Activated CD8-positive, alpha-beta T cell treated with anti-CD3 and anti-CD28 coated beads for 36 hours (primary cell): Measurements from ENCODE around the gene WDR5. TPM values are rescaled to one million over a fixed set of nuclear protein-coding genes. Genes with fewer than 3 reads are reported as not detected.
A peak's percentile ranks its signal among the peaks of the same experiment; 100 is the strongest.

Experiments used
- ATAC-seq: fragments of 200-7000 bp; cut with Tn5 transposase; one replicate; pipeline ENCODE4 v1.10.0; 2021; ENCODE audit warnings: mild to moderate bottlenecking, moderate library complexity
- CTCF ChIA-PET: fragments of 350-600 bp; sonication (Branson Sonifier 250); formaldehyde crosslinking; loops from one replicate; lab custom pipeline; 2021; ENCODE audit warnings: antibody characterized with exemption; lab: Charles Lee
- POLR2A ChIA-PET: fragments of 350-600 bp; sonication (Branson Sonifier 250); formaldehyde crosslinking; loops from one replicate; lab custom pipeline; 2021; ENCODE audit warnings: antibody characterized with exemption; lab: Charles Lee
- DNase-seq: peaks from one replicate; pipeline ENCODE4 v3.0.0-alpha.2; 2020
- H3K27ac Mint-ChIP-seq: one replicate; pipeline ENCODE4 v1.8.0; 2021; ENCODE audit warnings: mild to moderate bottlenecking, mixed read lengths
- H3K27me3 Mint-ChIP-seq: one replicate; pipeline ENCODE4 v1.8.0; 2021; ENCODE audit warnings: mixed read lengths
- H3K36me3 Mint-ChIP-seq: one replicate; pipeline ENCODE4 v1.8.0; 2021; ENCODE audit warnings: low read depth, mixed read lengths
- H3K4me1 Mint-ChIP-seq: one replicate; pipeline ENCODE4 v1.8.0; 2021; ENCODE audit warnings: low read depth, mixed read lengths
- H3K4me3 Mint-ChIP-seq: one replicate; pipeline ENCODE4 v1.8.0; 2021; ENCODE audit warnings: mild to moderate bottlenecking, moderate library complexity, mixed read lengths
- H3K9me3 Mint-ChIP-seq: one replicate; pipeline ENCODE4 v1.8.0; 2021; ENCODE audit warnings: mixed read lengths
- intact Hi-C: fragments of 100-400 bp; cut with micrococcal nuclease; formaldehyde crosslinking; loops from one replicate; pipeline ENCODE4 v1.10.0; 2022
- total RNA-seq, 2 experiments: library from RNA; stranded (reverse); gene quantifications; one replicate each; pipeline ENCODE4 v1.2.3, GENCODE V29; 2021
- TF ChIP-seq, protein P1 (sequence below): fragments of 200-600 bp; IDR thresholded peaks from one replicate; pipeline ENCODE4 v1.8.0; 2022; ENCODE audit warnings: antibody characterized with exemption, mild to moderate bottlenecking

The WDR5 gene
- total RNA-seq, 2 experiments from 2014 or later: 50.9 to 53.3 TPM

DNA sequence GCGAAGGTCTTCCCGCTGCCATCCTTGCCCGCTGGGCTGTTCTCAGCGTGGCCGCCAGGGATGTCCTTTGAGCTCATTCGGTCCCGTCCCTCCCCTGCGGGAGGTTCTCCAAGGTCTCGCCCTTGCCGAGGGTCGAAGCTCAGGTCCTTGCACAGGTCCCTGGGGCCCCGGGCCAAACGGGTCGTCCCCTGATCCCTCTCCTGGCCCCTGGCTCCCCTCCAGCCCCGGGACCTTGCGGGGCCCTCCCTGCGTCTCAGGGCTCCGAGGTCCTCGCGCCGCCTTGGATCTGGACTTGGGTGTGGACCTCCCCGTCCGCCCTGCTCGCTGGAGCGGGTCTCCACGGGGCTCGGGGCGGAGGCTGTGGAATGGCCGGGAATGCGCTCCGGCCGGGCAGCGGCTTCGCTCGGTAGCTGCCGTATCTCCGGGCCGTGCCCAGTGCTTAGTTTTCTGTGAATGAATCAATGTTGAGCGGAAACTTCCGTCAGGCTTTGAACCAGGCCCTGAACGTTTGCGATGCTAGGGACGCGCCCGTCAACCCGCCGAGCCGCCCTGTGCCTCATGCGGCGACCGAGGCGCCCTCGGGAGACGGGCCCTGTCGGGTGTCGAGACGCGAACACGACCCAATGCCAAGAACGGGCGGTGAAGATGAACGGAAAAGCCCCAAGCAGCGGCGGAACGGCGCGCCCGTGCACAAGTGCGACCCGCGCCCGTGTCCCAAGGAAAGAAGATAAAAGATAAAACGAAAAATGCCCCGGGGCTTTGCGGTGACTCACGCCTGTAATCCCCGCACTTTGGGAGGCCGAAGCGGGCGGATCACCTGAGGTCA, 27.7 kb downstream of the WDR5 start:
- peak; percentile 8 for ATAC-seq
- H3K27ac Mint-ChIP-seq: no peak overlapping the region
- DNase-seq: peak; percentile 77
- H3K4me3 Mint-ChIP-seq: no peak overlapping the region
- TF ChIP-seq, protein P1, sequence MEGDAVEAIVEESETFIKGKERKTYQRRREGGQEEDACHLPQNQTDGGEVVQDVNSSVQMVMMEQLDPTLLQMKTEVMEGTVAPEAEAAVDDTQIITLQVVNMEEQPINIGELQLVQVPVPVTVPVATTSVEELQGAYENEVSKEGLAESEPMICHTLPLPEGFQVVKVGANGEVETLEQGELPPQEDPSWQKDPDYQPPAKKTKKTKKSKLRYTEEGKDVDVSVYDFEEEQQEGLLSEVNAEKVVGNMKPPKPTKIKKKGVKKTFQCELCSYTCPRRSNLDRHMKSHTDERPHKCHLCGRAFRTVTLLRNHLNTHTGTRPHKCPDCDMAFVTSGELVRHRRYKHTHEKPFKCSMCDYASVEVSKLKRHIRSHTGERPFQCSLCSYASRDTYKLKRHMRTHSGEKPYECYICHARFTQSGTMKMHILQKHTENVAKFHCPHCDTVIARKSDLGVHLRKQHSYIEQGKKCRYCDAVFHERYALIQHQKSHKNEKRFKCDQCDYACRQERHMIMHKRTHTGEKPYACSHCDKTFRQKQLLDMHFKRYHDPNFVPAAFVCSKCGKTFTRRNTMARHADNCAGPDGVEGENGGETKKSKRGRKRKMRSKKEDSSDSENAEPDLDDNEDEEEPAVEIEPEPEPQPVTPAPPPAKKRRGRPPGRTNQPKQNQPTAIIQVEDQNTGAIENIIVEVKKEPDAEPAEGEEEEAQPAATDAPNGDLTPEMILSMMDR: peak; percentile 65
- H3K36me3 Mint-ChIP-seq: peaks cover 6% of the 10 kb centered on the region
- CTCF ChIA-PET: interaction anchor here (0.9 to 3.1 kb wide), 8 partner anchors 11 to 280 kb away, joined by 3 to 12 read pairs (median 4); partner anchors contain the start of gene WDR5
- H3K27me3 Mint-ChIP-seq: no peaks in the 10 kb centered on the region
- H3K4me1 Mint-ChIP-seq: peaks cover 16% of the 10 kb centered on the region
- POLR2A ChIA-PET: interaction anchor here (1.2 to 3.6 kb wide), 9 partner anchors 11 to 285 kb away, joined by 3 to 32 read pairs (median 7); partner anchors contain the start of gene WDR5
- no peaks in the 10 kb centered on the region for H3K9me3 Mint-ChIP-seq
- intact Hi-C loops: no loop called here

DNA sequence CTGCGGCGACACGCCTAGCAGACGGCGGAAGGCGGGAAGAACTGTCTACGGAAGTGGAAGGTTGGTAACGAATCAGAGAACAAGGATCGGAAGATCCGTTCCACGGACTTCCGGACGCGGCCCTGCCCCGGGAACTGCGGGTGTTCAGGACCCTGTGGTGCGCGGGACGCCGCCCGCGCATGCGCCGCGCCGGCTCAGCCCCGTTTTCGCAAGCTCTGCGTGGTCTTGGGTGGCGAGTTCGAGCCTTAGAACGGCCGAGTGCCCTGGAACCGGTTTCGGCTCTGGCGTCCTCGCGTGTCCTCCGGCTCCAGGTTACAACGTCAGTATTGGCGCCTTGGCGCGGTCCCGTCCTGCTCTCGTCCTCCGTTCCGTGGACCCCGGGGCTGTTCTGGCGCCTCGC, 29.0 kb downstream of the WDR5 start:
- Mint-ChIP-seq H3K4me3 (no peak overlapping the region), H3K27me3 (no peaks in the 10 kb centered on the region), H3K9me3 (no peaks in the 10 kb centered on the region), H3K4me1 (peaks cover 16% of the 10 kb centered on the region), H3K36me3 (peaks cover 6% of the 10 kb centered on the region), H3K27ac (no peak overlapping the region)
- ChIA-PET POLR2A (interaction anchor here (0.5 to 3.6 kb wide), 11 partner anchors 15 to 1945 kb away, joined by 3 to 32 read pairs (median 4); partner anchors contain the start of gene WDR5), CTCF (interaction anchor here (1.0 to 2.5 kb wide), 4 partner anchors 18 to 285 kb away, joined by 3 to 12 read pairs (median 6); partner anchors contain the start of gene WDR5)
- no peak for ATAC-seq
- TF ChIP-seq, protein P1: no peak
- intact Hi-C loops: no loop called here
- DNase-seq: no peak

DNA sequence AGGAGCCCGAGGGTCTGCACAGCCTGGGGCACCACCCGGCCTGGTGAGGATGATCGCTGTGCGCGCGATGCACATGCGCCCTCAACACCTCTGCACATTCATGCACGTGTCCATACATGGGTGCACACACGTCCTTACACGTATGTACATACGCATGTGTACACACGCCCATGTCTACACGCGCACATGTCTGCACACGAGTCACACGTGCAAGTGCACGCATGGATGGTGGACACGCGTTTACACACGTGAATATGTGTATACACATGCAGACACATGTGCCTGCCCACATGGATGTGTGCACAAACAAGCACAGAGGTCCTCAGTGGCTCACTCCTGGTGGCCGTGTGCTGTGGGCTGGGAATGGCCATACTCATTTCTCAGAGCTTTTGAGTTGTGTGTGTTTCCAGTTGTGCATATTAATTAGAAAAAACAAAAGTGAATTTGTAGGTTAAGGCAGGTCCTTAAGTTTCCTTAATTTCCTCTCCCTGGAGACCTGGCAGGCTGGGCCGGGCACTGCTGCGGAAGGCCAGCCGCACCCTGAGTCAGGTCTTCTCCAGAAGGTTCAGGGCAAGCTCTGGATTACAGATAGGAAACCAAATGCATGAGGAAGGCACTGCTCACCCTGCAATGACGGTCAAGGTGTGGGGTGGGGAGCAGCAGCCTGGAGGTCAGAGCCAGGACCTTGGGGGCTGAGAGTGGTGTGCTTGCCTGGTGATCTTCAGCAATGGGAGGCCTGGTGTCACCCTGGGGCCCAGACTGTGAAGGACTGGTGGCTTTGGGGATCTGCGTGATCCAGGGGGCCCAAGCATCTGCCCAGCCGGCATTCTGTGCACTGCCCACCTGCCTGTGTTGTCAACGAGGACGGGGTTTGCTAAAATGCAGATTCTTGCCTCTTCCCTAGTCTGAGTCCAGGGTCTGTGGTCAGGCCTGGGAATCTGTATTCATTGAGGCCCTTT, 29.8 kb downstream of the WDR5 start:
- no peak for ATAC-seq
- H3K4me1 Mint-ChIP-seq: peaks cover 16% of the 10 kb centered on the region
- H3K9me3 Mint-ChIP-seq: no peaks in the 10 kb centered on the region
- ChIA-PET POLR2A (interaction anchor here (1.1 to 2.1 kb wide), 3 partner anchors 25 to 283 kb away, joined by 4 to 10 read pairs (median 7); no protein-coding TSS in a partner anchor), CTCF (interaction anchor here (1.0 to 1.9 kb wide), 2 partner anchors 278 to 284 kb away, joined by 3 to 4 read pairs; no protein-coding TSS in a partner anchor)
- H3K27me3 Mint-ChIP-seq: no peaks in the 10 kb centered on the region
- peak; percentile 60 for DNase-seq
- H3K27ac Mint-ChIP-seq: no peak overlapping the region
- H3K36me3 Mint-ChIP-seq: peaks cover 6% of the 10 kb centered on the region
- intact Hi-C loops: no loop called here
- TF ChIP-seq, protein P1: no peak
- H3K4me3 Mint-ChIP-seq: no peak overlapping the region

DNA sequence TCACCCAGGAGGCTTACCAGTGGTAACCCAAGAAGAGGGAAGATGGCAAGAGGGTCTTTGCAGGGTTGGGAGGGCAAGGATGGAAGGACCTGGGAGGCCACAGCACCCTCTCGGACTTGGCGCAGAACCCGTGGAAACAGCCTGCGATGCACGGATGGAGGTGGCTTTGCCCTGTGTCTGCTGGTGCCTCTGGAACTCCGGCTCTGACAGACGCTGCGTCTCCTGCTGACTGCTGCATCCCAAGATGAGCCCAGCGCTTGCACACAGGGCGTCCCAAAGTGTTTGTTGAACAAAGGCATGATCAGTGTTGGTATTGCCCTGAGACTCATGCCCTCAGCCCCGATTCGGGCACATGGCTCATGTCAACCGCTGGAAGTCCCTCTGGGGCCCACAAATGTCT, 30.5 kb downstream of the WDR5 start:
- Mint-ChIP-seq H3K27ac (no peak overlapping the region), H3K27me3 (no peaks in the 10 kb centered on the region), H3K9me3 (no peaks in the 10 kb centered on the region), H3K4me1 (peaks cover 16% of the 10 kb centered on the region), H3K4me3 (no peak overlapping the region), H3K36me3 (peaks cover 6% of the 10 kb centered on the region)
- ATAC-seq: no peak
- ChIA-PET CTCF (no interaction called here), POLR2A (no interaction called here)
- DNase-seq: no peak
- intact Hi-C loops: no loop called here
- TF ChIP-seq, protein P1: no peak
